ENCODE measurements around the gene ZNF362.
A peak's percentile ranks its signal among the peaks of the same experiment; 100 is the strongest.
"Not testable (repeated sequence)": the region's sequence is repeated elsewhere in the genome, so short reads cannot be mapped to it uniquely, and the experiment has no call there.

ZNF362 gene, protein sequence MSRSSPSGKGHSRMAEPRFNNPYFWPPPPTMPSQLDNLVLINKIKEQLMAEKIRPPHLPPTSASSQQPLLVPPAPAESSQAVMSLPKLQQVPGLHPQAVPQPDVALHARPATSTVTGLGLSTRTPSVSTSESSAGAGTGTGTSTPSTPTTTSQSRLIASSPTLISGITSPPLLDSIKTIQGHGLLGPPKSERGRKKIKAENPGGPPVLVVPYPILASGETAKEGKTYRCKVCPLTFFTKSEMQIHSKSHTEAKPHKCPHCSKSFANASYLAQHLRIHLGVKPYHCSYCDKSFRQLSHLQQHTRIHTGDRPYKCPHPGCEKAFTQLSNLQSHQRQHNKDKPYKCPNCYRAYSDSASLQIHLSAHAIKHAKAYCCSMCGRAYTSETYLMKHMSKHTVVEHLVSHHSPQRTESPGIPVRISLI

DNA sequence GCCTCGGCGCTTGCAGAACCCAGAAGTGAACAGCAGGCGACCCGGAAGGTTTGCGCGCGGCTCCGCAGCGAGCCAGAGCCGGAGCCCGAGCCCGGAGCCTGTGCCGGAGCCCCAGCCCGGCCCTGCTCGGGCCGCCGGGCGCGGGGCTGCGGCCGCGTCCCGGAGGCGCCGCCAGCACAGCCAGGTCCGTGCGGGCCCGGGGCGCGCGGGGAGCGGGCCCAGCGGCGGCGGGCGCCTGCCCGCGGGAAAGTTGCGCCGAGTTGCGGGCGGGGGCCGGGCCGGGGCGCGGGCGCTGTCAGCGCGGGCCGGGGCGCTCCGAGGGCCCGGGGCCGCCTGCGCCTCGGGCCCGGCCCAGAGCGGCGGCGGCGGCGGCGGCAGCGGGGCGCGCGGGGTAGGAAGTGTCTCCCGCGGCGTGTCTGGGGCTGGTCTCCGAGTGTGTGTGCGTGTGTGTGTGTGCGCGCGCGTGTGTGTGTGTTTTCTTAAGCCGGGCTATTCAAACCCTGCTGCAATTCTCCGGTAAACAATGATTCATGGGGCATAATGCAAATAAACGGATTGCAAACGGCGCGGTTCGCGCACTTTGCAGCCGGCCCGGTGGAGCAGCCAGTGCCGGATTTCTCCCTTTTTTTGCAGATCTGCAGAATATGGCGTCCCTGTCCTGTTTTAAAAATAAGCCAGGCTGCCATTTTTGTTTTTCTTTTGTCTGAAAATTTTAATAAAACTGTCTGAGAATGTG lies at the start of gene ZNF362:
ZNF362 (plus strand) TSS at position 22 of the 736 bp plus-strand sequence. CDS start 14,083 bp downstream, outside the sequence.
- peak; percentile 39 for DNase-seq (ENCODE audit: low read depth)

DNA sequence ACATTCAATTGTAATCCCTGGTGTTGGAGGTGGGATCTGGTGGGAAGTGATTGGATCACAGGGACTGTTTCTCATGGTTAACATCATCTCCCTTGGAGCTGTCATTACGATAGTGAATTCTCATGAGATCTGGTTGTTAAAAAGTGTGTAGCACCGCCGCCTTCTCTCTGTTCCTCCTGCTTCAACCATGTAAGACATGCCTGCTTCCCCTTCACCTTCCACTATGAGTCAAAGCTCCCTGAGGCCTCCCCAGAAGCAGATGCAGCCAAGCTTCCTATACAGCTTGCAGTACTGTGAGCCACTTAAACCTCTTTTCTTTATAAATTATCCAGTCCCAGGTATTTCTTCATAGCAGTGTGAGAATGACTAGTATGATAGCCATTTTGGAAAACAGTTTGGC lies 44.3 kb upstream of the ZNF362 start:
- DNase-seq (ENCODE audit: low read depth) = no peak

DNA sequence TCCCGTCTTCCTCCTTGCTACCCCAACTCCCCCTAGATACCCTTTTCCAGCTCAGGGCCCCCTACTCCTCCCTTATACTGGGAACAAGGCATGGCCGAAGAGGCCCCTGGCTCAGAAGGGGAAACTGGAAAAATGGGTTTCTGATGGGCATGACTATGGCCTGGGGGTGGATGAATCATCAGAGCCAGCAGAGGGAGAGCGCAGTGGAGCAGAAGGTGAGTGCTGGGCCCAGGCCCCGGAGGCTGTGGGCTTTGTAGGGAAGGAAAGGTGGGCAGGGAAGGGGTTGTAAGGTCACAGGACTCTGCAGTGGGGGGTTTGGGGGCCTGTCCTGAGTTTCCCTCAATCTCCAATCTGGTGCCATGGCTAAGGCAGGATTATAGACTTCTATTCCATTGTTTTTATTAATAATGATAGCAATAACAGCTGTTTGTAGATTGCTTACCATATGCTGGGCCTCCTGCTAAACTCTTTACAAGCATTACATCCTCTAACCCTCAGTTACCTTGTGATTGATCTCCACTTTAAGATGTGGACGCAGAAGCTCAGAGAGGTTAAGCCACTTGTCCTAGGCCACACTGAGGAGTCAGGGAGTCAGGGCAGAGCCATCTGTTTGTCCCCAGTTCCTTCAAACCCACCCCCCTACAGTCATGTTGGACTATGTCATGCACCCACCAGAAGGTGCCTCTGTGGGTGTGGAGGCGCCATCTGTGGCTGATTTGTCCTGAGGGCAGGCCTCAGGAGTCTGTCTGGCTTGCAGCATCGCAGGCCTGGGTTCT lies 36.2 kb upstream of the ZNF362 start:
- DNase-seq (ENCODE audit: low read depth) = no peak

DNA sequence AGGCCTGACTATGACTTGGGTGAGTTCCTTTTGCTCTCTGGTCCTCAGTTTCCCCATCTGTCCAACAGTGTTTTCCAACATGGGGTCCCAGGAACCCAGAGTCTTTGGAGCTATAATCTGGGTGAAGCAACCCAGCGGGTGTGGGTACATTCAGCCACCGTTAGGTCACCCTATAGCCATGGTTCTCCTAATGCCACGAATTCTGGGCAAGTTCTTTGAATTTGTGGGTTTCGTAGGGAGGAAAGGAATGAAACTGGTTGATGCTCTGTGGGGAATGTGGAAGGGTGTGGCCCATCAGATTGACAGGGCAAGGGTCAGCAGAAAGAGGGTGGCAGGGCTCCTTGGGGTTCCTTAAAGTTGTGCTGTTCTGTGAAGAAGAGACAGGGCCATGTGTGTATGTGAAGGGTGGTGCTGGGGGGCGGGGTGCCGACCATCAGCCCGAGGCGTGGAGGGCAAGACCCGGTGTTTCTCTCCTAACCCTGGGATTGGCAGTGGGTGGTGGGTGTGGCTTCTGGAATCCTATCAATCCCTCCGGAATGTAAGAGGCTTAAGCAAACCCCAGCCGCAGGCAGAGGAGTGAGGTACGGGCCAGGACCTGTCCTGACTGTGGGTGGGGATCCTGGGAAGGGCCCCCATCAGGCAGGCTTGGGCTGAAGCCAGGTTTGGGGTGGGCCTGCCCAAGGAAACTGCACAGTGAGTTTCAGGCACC lies 35.5 kb upstream of the ZNF362 start:
- DNase-seq (ENCODE audit: low read depth) = no peak

DNA sequence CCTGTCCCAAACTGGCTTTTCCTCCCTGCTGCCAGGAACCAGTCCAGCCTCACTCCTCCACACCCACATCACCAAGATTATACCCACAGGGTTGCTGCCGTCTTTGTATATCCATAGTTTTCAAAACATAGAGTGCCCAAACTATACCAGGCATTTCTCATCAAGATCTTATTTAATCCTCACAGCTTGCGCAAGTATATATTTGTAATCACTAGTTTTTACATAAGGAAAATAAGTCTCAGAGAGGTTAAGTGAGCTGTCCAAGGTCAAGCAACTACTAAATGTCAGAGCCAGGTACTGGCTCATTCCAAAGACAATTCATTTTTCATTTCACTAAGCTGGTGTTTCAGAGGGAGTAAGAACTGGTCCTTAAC lies 34.9 kb upstream of the ZNF362 start:
- no peak for DNase-seq (ENCODE audit: low read depth)

DNA sequence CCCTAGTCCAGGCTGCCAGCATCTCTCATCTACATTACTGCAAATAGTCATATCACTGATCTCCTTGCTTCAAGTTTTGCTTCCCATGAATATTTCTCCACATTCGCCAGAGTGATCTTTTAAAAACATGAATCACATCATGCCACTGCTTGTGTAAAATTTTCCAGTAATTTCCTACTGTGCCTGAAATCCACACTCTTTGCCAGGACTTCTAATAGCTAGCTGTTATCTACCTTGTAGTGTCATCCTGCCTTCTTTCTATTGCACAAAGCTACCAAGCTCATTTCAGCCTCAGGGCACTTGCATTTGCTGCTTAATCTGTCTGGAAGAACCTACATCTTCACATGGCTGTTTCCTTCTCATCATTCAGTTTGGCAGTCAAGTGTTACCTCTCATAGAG lies 33.9 kb upstream of the ZNF362 start:
- DNase-seq (ENCODE audit: low read depth) = no peak

DNA sequence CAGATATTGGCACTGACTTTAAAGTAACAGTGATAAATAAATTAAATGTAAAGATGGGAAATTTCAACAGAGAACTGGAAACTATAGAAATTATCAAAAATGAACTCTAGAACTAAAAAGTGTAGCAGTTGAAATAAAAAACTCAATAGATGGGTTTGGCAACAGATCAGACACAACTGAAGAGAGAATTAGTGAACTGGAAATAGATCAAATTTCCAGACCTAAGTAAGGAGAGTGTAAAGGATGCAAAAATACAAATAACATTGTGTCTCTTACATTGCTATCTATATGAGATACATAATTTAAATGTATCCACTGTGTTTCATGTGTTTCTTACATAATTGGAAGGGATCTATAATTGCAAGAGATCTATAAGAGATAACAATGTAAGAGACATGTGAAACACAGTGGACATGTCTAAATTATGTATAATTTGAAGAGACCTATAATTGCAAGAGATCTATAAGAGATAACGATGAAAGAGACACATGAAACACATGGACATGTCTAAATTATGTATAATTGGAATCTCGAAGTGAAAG lies 32.1 kb upstream of the ZNF362 start:
- DNase-seq (ENCODE audit: low read depth) = no peak

DNA sequence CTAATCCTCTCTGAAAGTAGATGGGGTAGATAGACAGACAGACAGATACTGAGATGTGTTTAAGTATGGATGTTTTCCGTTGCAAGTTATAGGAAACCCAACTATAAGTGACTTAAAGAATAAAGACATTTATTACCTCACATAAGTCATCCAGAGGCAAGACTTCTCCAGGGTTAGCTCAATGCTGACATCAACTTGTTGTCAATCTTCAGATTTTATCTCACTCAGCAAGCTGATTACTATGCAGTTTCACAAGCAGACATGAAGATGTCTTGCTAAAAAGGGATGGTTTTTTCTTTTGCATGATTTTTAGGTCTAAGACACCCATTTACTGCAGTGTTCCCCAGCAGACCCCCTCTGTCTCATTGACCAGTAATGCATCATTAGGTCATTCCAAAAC lies 30.7 kb upstream of the ZNF362 start:
- no peak for DNase-seq (ENCODE audit: low read depth)

DNA sequence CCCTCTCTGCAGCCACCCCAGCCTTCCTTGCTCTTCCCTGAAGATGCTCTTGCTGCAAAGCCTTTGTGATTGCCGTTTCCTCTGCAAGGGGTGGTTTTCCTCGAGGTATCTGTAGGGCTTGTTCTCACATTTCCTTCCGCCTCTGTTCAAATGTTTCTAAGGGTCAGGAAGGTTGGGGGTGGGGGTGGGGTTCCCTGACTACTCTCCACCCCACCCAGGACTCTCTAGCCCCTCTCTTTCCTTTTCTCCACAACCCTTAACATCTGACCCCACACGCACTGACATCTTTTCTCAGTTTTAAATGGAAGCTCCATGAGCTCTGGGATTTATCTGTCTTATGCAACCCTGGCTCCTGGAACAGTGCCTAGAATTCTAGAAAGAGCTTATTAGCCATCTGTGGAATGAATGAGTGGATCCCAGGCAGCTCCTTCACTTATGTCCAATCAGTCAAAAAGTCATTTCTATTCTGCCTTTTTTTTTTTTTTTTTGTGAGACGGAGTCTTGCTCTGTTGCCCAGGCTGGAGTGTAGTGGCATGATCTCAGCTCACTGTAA lies 27.3 kb upstream of the ZNF362 start:
- peak; percentile 89 for DNase-seq (ENCODE audit: low read depth)

DNA sequence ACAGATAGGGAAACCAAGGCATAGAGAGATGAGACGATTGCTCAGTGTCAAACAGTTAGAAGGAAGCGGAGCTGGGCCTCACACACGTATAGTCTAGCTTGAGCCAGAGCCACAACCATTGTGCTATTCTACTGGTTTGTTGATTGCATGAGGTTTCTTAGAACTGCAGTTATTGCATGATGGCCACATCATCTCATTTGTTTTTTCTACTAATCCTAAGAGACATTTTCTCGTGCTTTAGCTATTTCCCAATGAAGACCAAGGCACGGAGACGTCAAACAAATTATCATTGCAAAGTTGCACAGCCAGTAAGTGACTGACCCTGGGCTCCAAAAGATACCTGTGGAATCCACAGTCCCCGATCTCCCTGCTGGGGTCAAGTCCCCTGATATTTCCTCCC lies 25.1 kb upstream of the ZNF362 start:
- no peak for DNase-seq (ENCODE audit: low read depth)

DNA sequence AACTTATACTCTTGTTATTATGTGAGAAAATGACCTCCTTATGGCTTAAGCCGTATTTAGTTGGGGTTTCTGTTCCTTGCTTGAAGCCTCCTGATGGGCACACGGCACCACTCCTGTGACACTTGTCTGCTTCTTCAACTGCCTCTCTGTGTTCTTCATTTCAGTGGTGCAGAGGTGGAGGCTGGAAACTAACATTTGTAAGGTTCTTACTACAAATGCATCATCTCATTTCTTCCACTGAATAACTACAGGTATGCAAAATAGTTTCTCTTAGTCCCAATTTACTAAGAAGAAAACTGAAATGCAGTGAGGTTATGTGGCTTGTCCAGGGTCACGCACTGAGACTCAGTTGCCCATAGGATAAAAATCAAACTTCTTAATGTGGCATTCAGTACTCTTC lies 23.6 kb upstream of the ZNF362 start:
- no peak for DNase-seq (ENCODE audit: low read depth)

DNA sequence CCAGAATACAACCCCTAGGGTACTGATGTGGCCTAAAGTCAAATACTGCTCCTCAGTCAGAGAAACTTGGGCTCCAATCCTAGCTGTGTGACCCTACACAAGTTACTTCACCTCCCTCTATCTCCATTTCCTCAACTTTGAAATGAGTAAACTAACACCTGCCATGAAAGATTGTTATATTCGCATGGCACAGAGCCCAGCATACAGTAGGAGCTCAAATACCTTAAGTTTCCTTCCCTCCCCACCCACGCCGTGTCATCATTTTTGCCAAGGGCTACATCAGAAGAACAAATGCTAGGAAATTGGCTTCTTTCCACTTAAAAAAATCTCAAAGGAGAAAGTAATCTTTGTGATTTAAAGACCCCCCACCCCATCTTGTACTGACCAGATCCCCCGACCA lies 22.2 kb upstream of the ZNF362 start:
- no peak for DNase-seq (ENCODE audit: low read depth)

DNA sequence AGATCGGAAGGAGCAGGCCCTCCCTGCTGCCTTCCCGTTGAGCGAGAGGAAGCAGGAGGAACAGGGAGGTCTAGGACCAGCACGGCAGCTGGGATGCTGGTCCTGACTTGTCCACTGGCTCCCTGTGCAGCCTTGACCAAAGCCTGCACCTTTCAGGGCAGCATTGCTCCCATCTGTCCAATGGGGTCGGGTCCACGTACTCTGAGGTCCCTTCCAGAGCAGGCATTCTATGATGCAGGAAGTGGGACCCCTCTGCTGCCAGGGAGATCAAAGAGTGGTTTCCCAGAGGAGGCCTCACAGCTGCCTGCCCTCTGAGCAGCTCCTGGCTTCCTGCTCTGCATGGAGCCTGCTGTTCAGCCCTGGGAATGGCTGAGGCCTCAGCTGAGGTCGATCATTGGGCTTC lies 21.7 kb upstream of the ZNF362 start:
- no peak for DNase-seq (ENCODE audit: low read depth)

DNA sequence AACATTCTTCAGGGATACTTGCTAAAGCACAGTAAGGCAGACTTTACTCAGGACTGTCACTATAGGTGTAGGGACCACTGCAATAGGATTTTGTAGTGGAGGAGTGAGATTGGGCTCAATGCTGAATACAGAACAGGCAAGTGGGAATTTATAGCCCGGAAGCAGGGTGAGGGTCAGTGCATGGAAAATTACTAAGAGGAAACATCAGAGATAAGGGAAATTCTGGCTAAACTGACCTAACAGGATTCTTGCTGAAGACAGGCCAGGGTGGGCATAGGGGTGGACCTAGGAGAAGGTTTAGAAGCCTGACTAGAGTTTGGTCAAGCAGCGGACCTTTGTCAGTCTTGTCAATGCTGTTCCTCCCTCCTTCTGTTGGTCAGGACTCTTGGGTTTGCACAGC lies 20.8 kb upstream of the ZNF362 start:
- no peak for DNase-seq (ENCODE audit: low read depth)

DNA sequence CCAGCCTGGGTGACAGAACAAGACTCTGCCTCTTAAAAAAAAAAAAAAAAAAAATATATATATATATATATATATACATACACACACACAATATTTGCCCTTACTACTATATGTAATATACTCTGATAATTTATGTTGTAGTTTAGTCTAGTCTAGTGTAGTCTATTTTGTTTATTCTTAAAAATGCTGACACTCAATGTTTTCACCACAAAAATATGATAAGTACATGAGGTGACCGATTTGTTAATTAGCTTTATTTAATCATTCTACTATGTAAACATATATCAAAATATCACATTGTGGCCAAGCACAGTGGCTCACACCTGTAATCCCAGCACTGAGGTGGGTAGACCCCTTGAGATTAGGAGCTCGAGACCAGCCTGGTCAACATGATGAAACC lies 19.8 kb upstream of the ZNF362 start:
- DNase-seq (ENCODE audit: low read depth) = no peak

DNA sequence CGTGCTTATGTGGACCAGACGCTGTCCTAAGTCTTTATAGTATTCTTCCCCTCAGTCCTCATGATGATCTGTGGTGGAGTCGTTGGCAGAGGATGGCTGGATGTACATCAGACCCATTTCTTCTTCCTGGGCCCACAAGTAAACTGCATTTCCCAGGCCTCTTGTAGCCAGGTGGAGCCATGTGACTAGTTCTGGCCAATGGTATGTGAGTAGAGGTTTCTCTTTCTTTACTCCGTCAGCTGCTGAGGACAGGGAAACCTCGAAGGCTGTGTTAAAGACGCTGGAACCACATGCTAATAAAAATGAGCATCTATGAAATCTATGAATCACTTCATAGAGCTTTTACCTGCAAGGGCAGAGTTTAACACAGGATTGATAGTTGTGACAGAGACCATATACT lies 18.7 kb upstream of the ZNF362 start:
- no peak for DNase-seq (ENCODE audit: low read depth)

DNA sequence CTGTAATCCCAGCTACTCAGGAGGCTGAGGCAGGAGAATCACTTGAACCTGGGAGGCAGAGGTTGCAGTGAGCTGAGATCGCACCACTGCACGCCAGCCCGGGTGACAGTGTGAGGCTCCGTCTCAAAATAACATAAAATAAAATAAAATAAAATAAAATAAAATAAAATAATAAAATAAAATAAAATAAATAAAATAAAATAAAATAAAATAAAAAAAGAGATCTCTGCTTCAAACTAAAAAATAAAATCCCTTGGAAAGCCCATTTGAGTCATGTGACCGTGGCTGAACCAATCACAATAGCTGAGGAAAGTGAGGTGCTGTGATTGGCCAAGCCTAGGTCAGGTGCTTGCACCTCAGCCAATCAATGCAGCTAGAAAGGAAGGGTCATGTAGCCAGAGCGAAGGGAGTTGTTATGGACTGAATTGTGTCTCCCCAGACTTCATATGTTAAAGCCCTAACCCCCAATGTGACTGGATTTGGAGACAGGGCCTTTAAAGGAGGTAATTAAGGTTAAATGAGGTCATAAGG lies 18.0 kb upstream of the ZNF362 start:
- not testable (repeated sequence) for DNase-seq (ENCODE audit: low read depth)

DNA sequence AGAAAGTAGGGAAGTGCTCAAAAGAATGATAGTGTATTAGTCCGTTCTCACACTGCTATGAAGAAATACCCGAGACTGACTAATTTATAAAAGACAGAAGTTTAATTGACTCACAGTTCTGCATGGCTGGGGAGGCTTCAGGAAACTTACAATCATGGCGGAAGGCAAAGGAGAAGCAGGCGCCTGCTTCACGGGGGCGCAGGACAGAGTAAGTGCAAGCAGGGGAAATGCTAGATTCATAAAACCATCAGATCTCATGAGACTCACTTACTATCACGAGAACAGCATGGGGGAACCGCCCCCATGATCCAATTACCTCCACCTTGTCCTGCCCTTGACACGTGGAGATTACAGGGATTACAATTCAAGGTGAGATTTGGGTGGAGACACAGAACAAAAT lies 16.9 kb upstream of the ZNF362 start:
- DNase-seq (ENCODE audit: low read depth) = not testable (repeated sequence)

DNA sequence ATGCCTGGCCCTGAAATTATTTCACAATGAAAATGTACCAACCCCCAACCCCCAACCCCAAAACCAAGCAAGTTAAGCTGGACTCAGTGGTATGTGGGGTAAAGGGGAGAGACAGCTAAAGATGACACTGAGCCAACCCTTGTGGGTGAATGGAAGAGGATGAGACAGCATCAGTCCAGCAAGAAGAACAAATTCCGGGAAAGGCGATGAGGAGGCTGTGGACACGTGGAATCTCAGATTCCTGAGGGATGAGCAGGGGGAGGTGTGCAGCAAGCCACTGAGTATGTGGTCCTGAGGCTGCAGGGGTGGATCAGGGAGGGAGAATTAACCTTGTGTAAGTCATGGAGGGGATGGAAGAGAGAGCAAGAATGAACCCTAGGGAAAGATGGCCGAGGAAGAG lies 14.4 kb upstream of the ZNF362 start:
- no peak for DNase-seq (ENCODE audit: low read depth)

DNA sequence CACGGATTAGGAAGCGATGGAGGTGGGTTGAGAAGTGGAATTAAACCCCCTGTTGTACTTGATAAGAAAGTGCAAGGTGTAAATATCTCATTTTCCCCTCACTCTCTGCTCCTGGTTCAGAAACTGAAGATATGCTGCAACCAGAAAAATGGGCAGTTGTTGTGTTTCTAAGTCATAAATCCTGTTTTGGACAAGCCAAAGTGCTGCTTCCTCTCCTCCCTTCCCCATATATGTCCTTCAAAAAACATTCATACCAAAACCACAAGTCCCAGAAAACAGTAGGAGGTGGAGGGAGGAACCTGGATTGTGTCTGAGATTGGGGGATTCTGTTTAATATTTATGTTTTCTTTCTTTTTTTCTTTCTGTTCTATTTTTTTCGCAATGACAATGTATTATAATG lies 13.6 kb upstream of the ZNF362 start:
- DNase-seq (ENCODE audit: low read depth) = no peak

DNA sequence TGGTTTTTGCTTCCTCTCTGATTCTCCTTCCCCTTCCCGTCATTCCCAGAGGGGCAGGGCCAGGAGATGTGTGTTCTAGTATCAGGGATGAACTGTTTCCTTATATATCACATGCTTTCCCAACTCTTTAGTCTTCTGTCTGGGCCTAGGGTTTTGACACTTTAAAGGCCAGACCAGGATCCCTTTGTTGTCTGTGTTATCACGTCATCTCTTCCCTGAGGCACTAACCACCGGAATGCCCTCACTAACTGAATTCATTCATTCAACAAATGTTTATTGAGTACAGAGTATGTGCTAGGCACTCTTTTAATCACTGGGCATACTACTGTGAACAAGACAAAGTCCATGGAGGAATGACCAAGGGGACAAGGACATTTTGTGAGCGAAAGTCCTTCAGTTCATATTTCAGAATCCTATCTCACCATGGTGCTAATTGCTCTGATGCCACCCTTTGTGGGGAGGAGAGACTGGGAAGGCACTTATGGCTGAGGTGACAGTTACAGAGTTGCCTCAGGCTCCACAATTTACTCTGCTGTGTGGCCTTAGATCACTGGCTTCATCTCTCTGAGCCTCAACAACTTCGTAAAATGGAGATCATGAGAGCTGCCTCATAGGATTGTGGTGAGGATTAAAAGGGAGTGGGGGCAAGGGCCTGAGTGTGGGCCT lies 12.0 kb upstream of the ZNF362 start:
- no peak for DNase-seq (ENCODE audit: low read depth)

Measured in fibroblast of the conjunctiva (primary cell).